HL-60 (cell line): ENCODE results near the gene THOC6.

Experiments used
- DNase-seq, 2 experiments: peaks; one replicate each; pipeline ENCODE4 v3.0.0-alpha.2; 2010 to 2020; ENCODE audit warnings: low read depth in 1 of 2, low spot score in 1 of 2
- H3K27ac ChIP-seq: fragments of 250-450 bp; sonication (Bioruptor Pico); replicated peaks from 2 replicates; pipeline ENCODE4 v1.5.1; 2020; ENCODE audit warnings: mild to moderate bottlenecking, moderate library complexity
- H3K27me3 ChIP-seq: fragments of 250-450 bp; sonication (Bioruptor Pico); 2 replicates; pipeline ENCODE4 v1.5.1; 2021; ENCODE audit warnings: mild to moderate bottlenecking, moderate library complexity; ENCODE audit not compliant: insufficient read depth, poor library complexity, severe bottlenecking
- H3K4me3 ChIP-seq: replicated peaks from 2 replicates; pipeline ENCODE4 v1.5.1; 2011; ENCODE audit warnings: mild to moderate bottlenecking, control low read depth, low read length; ENCODE audit not compliant: insufficient read depth
- CTCF ChIP-seq: IDR thresholded peaks from one replicate; pipeline ENCODE4 v1.5.1; 2011; ENCODE audit warnings: low read length, control low read depth, inconsistent platforms; ENCODE audit not compliant: insufficient read depth
- GABPA ChIP-seq: IDR thresholded peaks from 2 replicates; pipeline ENCODE4 v1.6.1; 2012; ENCODE audit warnings: low read depth
- POLR2AphosphoS5 ChIP-seq: IDR thresholded peaks from 2 replicates; pipeline ENCODE4 v1.6.1; 2012; ENCODE audit warnings: low read depth
- REST ChIP-seq: IDR thresholded peaks from 2 replicates; pipeline ENCODE4 v1.6.1; 2012; ENCODE audit warnings: low read depth; ENCODE audit not compliant: insufficient replicate concordance
- SPI1 ChIP-seq: IDR thresholded peaks from 2 replicates; pipeline ENCODE4 v1.6.1; 2012; ENCODE audit warnings: low read depth, mild to moderate bottlenecking, borderline replicate concordance

THOC6 gene

GRCh38 chr16:3013998-3014690, 9.7 kb upstream of the THOC6 start:
- Histone ChIP-seq H3K4me3 (no peak overlapping the region), H3K27me3 (no peaks in the 10 kb centered on the region), H3K27ac (no peak overlapping the region)
- no peak for DNase-seq
- TF ChIP-seq GABPA (no peak), REST (no peak), POLR2AphosphoS5 (no peak), SPI1 (no peak), CTCF (no peak)

- TF ChIP-seq REST (no peak), CTCF (no peak), POLR2AphosphoS5 (no peak), SPI1 (no peak), GABPA (no peak)
- DNase-seq, result no peak
- no peaks in the 10 kb centered on the region for H3K27me3 ChIP-seq
Measured at GRCh38 chr16:3014971-3015370, 8.9 kb upstream of the THOC6 start.

GRCh38 chr16:3015865-3016521, 7.8 kb upstream of the THOC6 start:
- no peak for TF ChIP-seq POLR2AphosphoS5
- TF ChIP-seq CTCF, result no peak
- TF ChIP-seq REST, result no peak
- TF ChIP-seq GABPA, result no peak
- TF ChIP-seq SPI1, result no peak
- H3K4me3 ChIP-seq, result no peak overlapping the region

More at GRCh38 chr16:3014971-3015370, 8.9 kb upstream of the THOC6 start:
- Histone ChIP-seq H3K4me3 (no peak overlapping the region), H3K27ac (no peak overlapping the region)

More at GRCh38 chr16:3015865-3016521, 7.8 kb upstream of the THOC6 start:
- Histone ChIP-seq H3K27me3 (no peaks in the 10 kb centered on the region), H3K27ac (no peak overlapping the region)
- no peak for DNase-seq
